ENCODE data around the gene ID1. TPM values are rescaled to one million over a fixed set of nuclear protein-coding genes. Genes with fewer than 3 reads are reported as not detected.
"Not testable (repeated sequence)": the region's sequence is repeated elsewhere in the genome, so short reads cannot be mapped to it uniquely, and the experiment has no call there.

Gene ID1
- total RNA-seq, 1 experiment from 2014 or later: 73.9 TPM

GRCh38 chr20:31630187-31630790 is 25.2 kb downstream of the ID1 start:
- Histone ChIP-seq H3K27me3 (no peaks in the 10 kb centered on the region; the same call in 1 of the 2 replicates), H3K4me1 (no peaks in the 10 kb centered on the region), H3K9me3 (replicated peaks) (no peaks in the 10 kb centered on the region), H3K36me3 (no peaks in the 10 kb centered on the region), H3K27ac (no peak overlapping the region), H3K4me3 (no peak overlapping the region)
- DNase-seq: no peak

GRCh38 chr20:31632548-31633338 is 27.7 kb downstream of the ID1 start:
- no peak overlapping the region for H3K4me3 ChIP-seq
- DNase-seq: no peak
- no peaks in the 10 kb centered on the region for H3K36me3 ChIP-seq
- H3K4me1 ChIP-seq: no peaks in the 10 kb centered on the region
- no peaks in the 10 kb centered on the region; the same call in 1 of the 2 replicates for H3K27me3 ChIP-seq
- no peaks in the 10 kb centered on the region for H3K9me3 ChIP-seq (replicated peaks)
- no peak overlapping the region for H3K27ac ChIP-seq

GRCh38 chr20:31633339-31633914 is 28.3 kb downstream of the ID1 start:
- Histone ChIP-seq H3K27me3 (no peaks in the 10 kb centered on the region; the same call in 1 of the 2 replicates), H3K4me3 (no peak overlapping the region), H3K9me3 (replicated peaks) (no peaks in the 10 kb centered on the region), H3K27ac (no peak overlapping the region), H3K4me1 (no peaks in the 10 kb centered on the region), H3K36me3 (no peaks in the 10 kb centered on the region)
- no peak for DNase-seq

- no peak for DNase-seq
- Histone ChIP-seq H3K27ac (no peak within 1 kb of the TSS), H3K9me3 (replicated peaks) (no peaks in the 10 kb centered on the region), H3K27me3 (no peaks in the 10 kb centered on the region; the same call in 1 of the 2 replicates), H3K4me1 (no peaks in the 10 kb centered on the region), H3K4me3 (no peak within 1 kb of the TSS), H3K36me3 (no peaks in the 10 kb centered on the region)
Observed at GRCh38 chr20:31637660-31638059, 32.6 kb downstream of the ID1 start, which contains the start of gene COX4I2. Gene COX4I2 (plus strand): TSS chr20:31637912. CDS start chr20:31639018, 1,106 bp downstream.

- Histone ChIP-seq H3K4me1 (no peaks in the 10 kb centered on the region), H3K27ac (no peak overlapping the region), H3K9me3 (replicated peaks) (no peaks in the 10 kb centered on the region), H3K27me3 (no peaks in the 10 kb centered on the region; the same call in 1 of the 2 replicates), H3K36me3 (no peaks in the 10 kb centered on the region), H3K4me3 (no peak overlapping the region)
- DNase-seq: no peak
Observed at GRCh38 chr20:31638317-31638716, 33.2 kb downstream of the ID1 start.

GRCh38 chr20:31638816-31639215 is 33.7 kb downstream of the ID1 start:
- no peak overlapping the region for H3K4me3 ChIP-seq
- H3K4me1 ChIP-seq: no peaks in the 10 kb centered on the region
- no peaks in the 10 kb centered on the region for H3K9me3 ChIP-seq (replicated peaks)
- no peak for DNase-seq
- no peak overlapping the region for H3K27ac ChIP-seq
- H3K36me3 ChIP-seq: no peaks in the 10 kb centered on the region
- H3K27me3 ChIP-seq: no peaks in the 10 kb centered on the region; the same call in 1 of the 2 replicates

GRCh38 chr20:31640259-31640658 is 35.2 kb downstream of the ID1 start:
- DNase-seq: no peak
- H3K4me3 ChIP-seq: no peak overlapping the region
- H3K36me3 ChIP-seq: no peaks in the 10 kb centered on the region
- no peaks in the 10 kb centered on the region; the same call in 1 of the 2 replicates for H3K27me3 ChIP-seq
- no peaks in the 10 kb centered on the region for H3K9me3 ChIP-seq (replicated peaks)
- no peak overlapping the region for H3K27ac ChIP-seq
- H3K4me1 ChIP-seq: peaks cover 5% of the 10 kb centered on the region; the same call in 1 of the 2 replicates

- Histone ChIP-seq H3K27ac (no peak overlapping the region), H3K4me1 (peaks cover 5% of the 10 kb centered on the region; the same call in 1 of the 2 replicates), H3K9me3 (replicated peaks) (no peaks in the 10 kb centered on the region), H3K4me3 (no peak overlapping the region), H3K27me3 (no peaks in the 10 kb centered on the region; the same call in 1 of the 2 replicates), H3K36me3 (no peaks in the 10 kb centered on the region)
- DNase-seq: no peak
Observed at GRCh38 chr20:31641391-31641790, 36.3 kb downstream of the ID1 start.

- peaks cover 5% of the 10 kb centered on the region; the same call in 1 of the 2 replicates for H3K4me1 ChIP-seq
- no peak overlapping the region for H3K27ac ChIP-seq
- H3K27me3 ChIP-seq: no peaks in the 10 kb centered on the region; the same call in 1 of the 2 replicates
- no peaks in the 10 kb centered on the region for H3K36me3 ChIP-seq
- no peak for DNase-seq
- H3K9me3 ChIP-seq (replicated peaks): no peaks in the 10 kb centered on the region
- no peak overlapping the region for H3K4me3 ChIP-seq
Observed at GRCh38 chr20:31642837-31643236, 37.7 kb downstream of the ID1 start.

GRCh38 chr20:31643522-31643921 is 38.4 kb downstream of the ID1 start:
- Histone ChIP-seq H3K9me3 (replicated peaks) (no peaks in the 10 kb centered on the region), H3K4me1 (peaks cover 5% of the 10 kb centered on the region; the same call in 1 of the 2 replicates), H3K27ac (no peak overlapping the region), H3K27me3 (no peaks in the 10 kb centered on the region; the same call in 1 of the 2 replicates), H3K4me3 (no peak overlapping the region), H3K36me3 (no peaks in the 10 kb centered on the region)
- no peak for DNase-seq

GRCh38 chr20:31644701-31645100 is 39.6 kb downstream of the ID1 start:
- Histone ChIP-seq H3K9me3 (replicated peaks) (no peaks in the 10 kb centered on the region), H3K27me3 (no peaks in the 10 kb centered on the region; the same call in 1 of the 2 replicates), H3K27ac (no peak overlapping the region), H3K4me1 (peaks cover 5% of the 10 kb centered on the region; the same call in 1 of the 2 replicates), H3K4me3 (no peak overlapping the region), H3K36me3 (no peaks in the 10 kb centered on the region)
- peak; percentile 92 to 94 for DNase-seq

GRCh38 chr20:31648104-31648503 is 43.0 kb downstream of the ID1 start:
- DNase-seq; H3K4me1 ChIP-seq; H3K4me3 ChIP-seq; H3K9me3 ChIP-seq (replicated peaks); H3K27ac ChIP-seq; H3K36me3 ChIP-seq; H3K27me3 ChIP-seq: not testable (repeated sequence)

- H3K36me3 ChIP-seq: no peaks in the 10 kb centered on the region
- no peaks in the 10 kb centered on the region for H3K4me1 ChIP-seq
- H3K27ac ChIP-seq: no peak overlapping the region
- H3K27me3 ChIP-seq: peaks cover 8% of the 10 kb centered on the region; the same call in 1 of the 2 replicates
- no peak for DNase-seq
- no peak overlapping the region for H3K4me3 ChIP-seq
- H3K9me3 ChIP-seq (replicated peaks): no peaks in the 10 kb centered on the region
Observed at GRCh38 chr20:31652917-31653396, 47.9 kb downstream of the ID1 start.

GRCh38 chr20:31653561-31653960 is 48.5 kb downstream of the ID1 start:
- Histone ChIP-seq H3K27ac (no peak overlapping the region), H3K4me3 (no peak overlapping the region), H3K9me3 (replicated peaks) (no peaks in the 10 kb centered on the region), H3K36me3 (no peaks in the 10 kb centered on the region), H3K27me3 (peaks cover 8% of the 10 kb centered on the region; the same call in 1 of the 2 replicates), H3K4me1 (no peaks in the 10 kb centered on the region)
- no peak for DNase-seq

GRCh38 chr20:31654534-31654933 is 49.4 kb downstream of the ID1 start:
- no peaks in the 10 kb centered on the region for H3K4me1 ChIP-seq
- H3K27me3 ChIP-seq: peaks cover 8% of the 10 kb centered on the region; the same call in 1 of the 2 replicates
- no peaks in the 10 kb centered on the region for H3K9me3 ChIP-seq (replicated peaks)
- no peak overlapping the region for H3K27ac ChIP-seq
- no peak for DNase-seq
- no peaks in the 10 kb centered on the region for H3K36me3 ChIP-seq
- no peak overlapping the region for H3K4me3 ChIP-seq

Data from SJCRH30 (cell line).